Fibroblast of lung (primary cell): ENCODE measurements around the gene AGRP. TPM values are rescaled to one million over a fixed set of nuclear protein-coding genes. Genes with fewer than 3 reads are reported as not detected.
A peak's percentile ranks its signal among the peaks of the same experiment; 100 is the strongest.

Source experiments
- DNase-seq, 2 donors: peaks; one replicate each; pipeline versions ENCODE4 v3.0.0 to v3.0.0-alpha.2; 2010; ENCODE audit warnings: low read depth in 2 of 2
- H2AFZ ChIP-seq: 2 replicates; pipeline ENCODE4 v1.5.1; 2012; ENCODE audit warnings: low read length, control low read depth, inconsistent platforms
- H3K27ac ChIP-seq: 2 replicates; pipeline ENCODE4 v1.5.1; 2011; ENCODE audit warnings: low read length, control low read depth; ENCODE audit not compliant: insufficient read depth
- H3K27me3 ChIP-seq: 2 replicates; pipeline ENCODE4 v1.5.1; 2011; ENCODE audit warnings: mild to moderate bottlenecking, low read length; ENCODE audit not compliant: control insufficient read depth, insufficient read depth
- H3K36me3 ChIP-seq: 2 replicates; pipeline ENCODE4 v1.5.1; 2011; ENCODE audit warnings: low read length; ENCODE audit not compliant: control insufficient read depth, insufficient read depth
- H3K4me1 ChIP-seq: 2 replicates; pipeline ENCODE4 v1.5.1; 2011; ENCODE audit warnings: low read length; ENCODE audit not compliant: control insufficient read depth, insufficient read depth; ENCODE audit errors: extremely low read depth
- H3K4me2 ChIP-seq: 2 replicates; pipeline ENCODE4 v1.5.1; 2011; ENCODE audit warnings: low read length, control low read depth; ENCODE audit not compliant: insufficient read depth; ENCODE audit errors: extremely low read depth
- H3K4me3 ChIP-seq, 4 experiments: fragments of 200-600 bp in 1 of 4; sonication (generic) in 1 of 4; replicated peaks in 1 of 4; 2 replicates each; pipeline ENCODE4 v1.5.1; 2011 to 2016; ENCODE audit warnings: low read length in 4 of 4, low read depth in 3 of 4, mild to moderate bottlenecking in 3 of 4, control low read depth in 2 of 4, inconsistent platforms in 1 of 4, mixed read lengths in 1 of 4; ENCODE audit not compliant: insufficient read depth in 1 of 4; ENCODE audit errors: control extremely low read depth in 1 of 4
- H3K79me2 ChIP-seq: 2 replicates; pipeline ENCODE4 v1.5.1; 2012; ENCODE audit warnings: mild to moderate bottlenecking, low read length, inconsistent platforms; ENCODE audit not compliant: control insufficient read depth, insufficient read depth
- H3K9ac ChIP-seq: 2 replicates; pipeline ENCODE4 v1.5.1; 2011; ENCODE audit warnings: mild to moderate bottlenecking, low read length, control low read depth; ENCODE audit not compliant: insufficient read depth
- H3K9me3 ChIP-seq: 2 replicates; pipeline ENCODE4 v1.5.1; 2012; ENCODE audit warnings: low read depth, low read length; ENCODE audit not compliant: control insufficient read depth, insufficient read depth
- H4K20me1 ChIP-seq: 2 replicates; pipeline ENCODE4 v1.5.1; 2011; ENCODE audit warnings: low read length; ENCODE audit not compliant: control insufficient read depth, insufficient read depth; ENCODE audit errors: extremely low read depth
- EZH2 ChIP-seq: IDR thresholded peaks from 2 replicates; pipeline ENCODE4 v1.5.1; 2012; ENCODE audit warnings: low read length, control low read depth, mild to moderate bottlenecking; ENCODE audit errors: missing control alignments
- polyA plus RNA-seq, 2 donors: library from polyadenylated mRNA; depleted of rRNA in 1 of 2; stranded (reverse) in 1 of 2; unstranded in 1 of 2; fragments of >200 nt; gene quantifications; 2 replicates each; pipeline ENCODE4 v1.2.1, GENCODE V29; 2011 to 2012; ENCODE audit warnings: missing spikeins in 1 of 2
- total RNA-seq: library from RNA; depleted of rRNA; stranded (reverse); fragments of >200 nt; gene quantifications from 2 replicates; pipeline ENCODE4 v1.2.1, GENCODE V29; 2014
- TF ChIP-seq, protein P1 (sequence below), 2 donors: IDR thresholded peaks in 1 of 2; conservative IDR thresholded peaks in 1 of 2; 1 replicate in 1 of 2; 2 replicates in 1 of 2; pipeline ENCODE4 v1.5.1; 2011 to 2012; ENCODE audit warnings: low read length in 2 of 2, control low read depth in 1 of 2, inconsistent platforms in 1 of 2, low read depth in 1 of 2, mild to moderate bottlenecking in 1 of 2

The AGRP gene
- total and polyA plus RNA-seq, 2 donors (not counting 1 experiment from before 2014, with no cell fraction given), result not detected

DNA sequence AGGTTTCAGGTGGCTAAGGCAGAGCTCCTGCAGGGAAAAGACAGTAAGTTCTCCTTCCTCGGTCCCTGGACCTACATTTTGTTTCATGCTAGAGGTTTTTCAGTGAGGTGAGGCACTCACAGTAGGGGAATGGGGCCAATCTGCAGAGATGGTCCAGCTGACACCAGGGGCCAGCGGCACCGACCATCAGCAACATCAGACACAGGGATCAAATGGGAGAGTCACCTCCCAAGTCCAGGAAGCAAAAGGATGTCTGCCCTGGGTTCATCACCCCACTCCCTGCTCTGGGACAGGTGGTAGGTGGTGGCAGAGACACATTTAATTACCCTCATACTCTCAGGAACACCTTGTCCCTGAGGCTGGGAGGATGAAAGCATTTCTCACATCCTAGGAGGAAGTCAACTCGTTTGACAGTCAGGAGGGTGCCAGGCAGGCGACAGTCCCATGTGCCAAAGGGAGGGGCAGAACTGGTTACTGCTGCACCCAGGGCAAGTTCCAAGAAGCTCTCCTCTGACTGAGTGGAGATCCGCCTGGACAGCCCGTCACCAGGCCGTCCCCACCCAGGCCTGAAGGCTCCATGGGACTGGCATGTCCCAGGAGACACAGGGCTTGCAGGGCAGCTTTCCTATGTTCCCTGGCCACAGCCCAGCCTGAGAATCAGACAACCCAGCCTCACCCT, 21.6 kb downstream of the AGRP start:
- H3K27ac ChIP-seq, result no peak overlapping the region
- H3K36me3 ChIP-seq, result peaks cover 2% of the 10 kb centered on the region
- H3K4me3 ChIP-seq, result no peak overlapping the region
- H3K4me2 ChIP-seq, result no peak overlapping the region
- H3K9me3 ChIP-seq, result no peaks in the 10 kb centered on the region
- no peak for DNase-seq
- TF ChIP-seq, protein P1, sequence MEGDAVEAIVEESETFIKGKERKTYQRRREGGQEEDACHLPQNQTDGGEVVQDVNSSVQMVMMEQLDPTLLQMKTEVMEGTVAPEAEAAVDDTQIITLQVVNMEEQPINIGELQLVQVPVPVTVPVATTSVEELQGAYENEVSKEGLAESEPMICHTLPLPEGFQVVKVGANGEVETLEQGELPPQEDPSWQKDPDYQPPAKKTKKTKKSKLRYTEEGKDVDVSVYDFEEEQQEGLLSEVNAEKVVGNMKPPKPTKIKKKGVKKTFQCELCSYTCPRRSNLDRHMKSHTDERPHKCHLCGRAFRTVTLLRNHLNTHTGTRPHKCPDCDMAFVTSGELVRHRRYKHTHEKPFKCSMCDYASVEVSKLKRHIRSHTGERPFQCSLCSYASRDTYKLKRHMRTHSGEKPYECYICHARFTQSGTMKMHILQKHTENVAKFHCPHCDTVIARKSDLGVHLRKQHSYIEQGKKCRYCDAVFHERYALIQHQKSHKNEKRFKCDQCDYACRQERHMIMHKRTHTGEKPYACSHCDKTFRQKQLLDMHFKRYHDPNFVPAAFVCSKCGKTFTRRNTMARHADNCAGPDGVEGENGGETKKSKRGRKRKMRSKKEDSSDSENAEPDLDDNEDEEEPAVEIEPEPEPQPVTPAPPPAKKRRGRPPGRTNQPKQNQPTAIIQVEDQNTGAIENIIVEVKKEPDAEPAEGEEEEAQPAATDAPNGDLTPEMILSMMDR (conservative IDR thresholded peaks at IDR 0.05 in 1 of 2, IDR thresholded peaks at IDR 0.05 in 1 of 2; ENCODE audit: low read depth in 1 of 2, low read length in 2 of 2), result no peak
- TF ChIP-seq EZH2, result no peak
- no peak overlapping the region for H3K9ac ChIP-seq
- peaks cover 35% of the 10 kb centered on the region for H3K79me2 ChIP-seq
- H4K20me1 ChIP-seq, result no peaks in the 10 kb centered on the region
- peaks cover 22% of the 10 kb centered on the region for H3K4me1 ChIP-seq
- H2AFZ ChIP-seq, result no peak overlapping the region
- H3K27me3 ChIP-seq, result no peaks in the 10 kb centered on the region

DNA sequence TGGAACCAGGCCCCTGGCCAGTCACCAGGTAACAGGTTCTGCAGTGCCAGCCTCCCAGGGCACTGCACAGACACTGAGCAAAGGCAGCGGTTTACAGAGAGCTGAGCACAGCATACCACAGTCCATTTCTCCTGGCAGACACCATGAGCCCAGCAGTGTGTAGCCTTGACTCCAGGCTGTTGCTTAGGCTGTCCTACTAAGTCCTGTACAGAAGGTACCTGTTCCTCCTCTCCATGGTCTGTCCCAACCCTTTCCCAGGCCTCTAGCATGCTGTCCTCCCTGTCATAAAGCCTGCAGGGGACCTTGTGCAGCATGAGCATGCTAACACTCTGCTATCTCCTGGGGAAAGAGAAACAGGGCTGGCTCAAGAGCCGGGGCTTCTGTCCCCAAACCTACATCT, 22.4 kb downstream of the AGRP start:
- Histone ChIP-seq H3K27ac (no peak overlapping the region), H3K27me3 (no peaks in the 10 kb centered on the region), H3K79me2 (peaks cover 35% of the 10 kb centered on the region), H3K4me2 (no peak overlapping the region), H2AFZ (no peak overlapping the region), H3K9me3 (no peaks in the 10 kb centered on the region), H3K4me1 (peaks cover 24% of the 10 kb centered on the region), H3K4me3 (no peak overlapping the region), H4K20me1 (no peaks in the 10 kb centered on the region), H3K9ac (no peak overlapping the region), H3K36me3 (peaks cover 2% of the 10 kb centered on the region)
- DNase-seq, result no peak
- TF ChIP-seq, protein P1 (conservative IDR thresholded peaks at IDR 0.05 in 1 of 2, IDR thresholded peaks at IDR 0.05 in 1 of 2; ENCODE audit: low read depth in 1 of 2, low read length in 2 of 2), result no peak
- TF ChIP-seq EZH2, result no peak

DNA sequence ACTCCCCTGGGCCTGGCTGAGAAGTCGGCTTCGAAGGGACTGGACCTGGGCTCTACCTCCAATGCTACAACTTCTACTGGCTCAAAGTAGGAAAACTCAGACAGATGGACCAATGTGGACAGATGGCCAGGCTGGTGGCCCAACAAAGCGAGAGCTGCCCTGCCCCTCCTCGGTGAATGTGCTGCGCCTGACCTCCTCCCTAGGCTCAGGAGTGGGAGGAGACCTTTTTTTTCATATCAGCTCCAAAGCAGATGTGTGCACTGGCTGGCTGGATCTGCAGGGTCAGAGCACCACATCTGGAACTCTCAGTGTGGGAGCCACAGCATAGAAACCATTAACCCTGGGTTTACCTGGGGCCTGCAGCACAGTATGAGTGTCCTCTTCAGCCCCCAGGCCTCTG, 23.2 kb downstream of the AGRP start:
- H3K27ac ChIP-seq, result no peak overlapping the region
- TF ChIP-seq, protein P1 (conservative IDR thresholded peaks at IDR 0.05 in 1 of 2, IDR thresholded peaks at IDR 0.05 in 1 of 2; ENCODE audit: low read depth in 1 of 2, low read length in 2 of 2), result no peak
- no peak for TF ChIP-seq EZH2
- H4K20me1 ChIP-seq, result no peaks in the 10 kb centered on the region
- H3K9me3 ChIP-seq, result no peaks in the 10 kb centered on the region
- peaks cover 30% of the 10 kb centered on the region for H3K79me2 ChIP-seq
- H3K4me1 ChIP-seq, result peaks cover 19% of the 10 kb centered on the region
- peak overlapping the region; percentile 12 for H3K9ac ChIP-seq
- no peak overlapping the region for H2AFZ ChIP-seq
- H3K4me3 ChIP-seq, result no peak overlapping the region
- no peaks in the 10 kb centered on the region for H3K27me3 ChIP-seq
- H3K4me2 ChIP-seq, result no peak overlapping the region
- DNase-seq, result no peak
- peaks cover 2% of the 10 kb centered on the region for H3K36me3 ChIP-seq
